Lung (tissue), 12 donors: ENCODE measurements around the gene SPATA21. TPM values are rescaled to one million over a fixed set of nuclear protein-coding genes. Genes with fewer than 3 reads are reported as not detected.

Experiments
- ATAC-seq: fragments of 200-7000 bp; cut with Tn5 transposase; one replicate; pipeline ENCODE4 v1.9.1; 2020; ENCODE audit warnings: moderate number of reproducible peaks; ENCODE audit not compliant: insufficient read depth, low FRiP score
- DNase-seq, 3 donors: peaks; one replicate each; pipeline ENCODE4 v3.0.0-alpha.2; 2013 to 2017
- H3K27ac ChIP-seq, 2 donors: one replicate each; pipeline ENCODE4 v1.5.1; 2013; ENCODE audit warnings: mild to moderate bottlenecking in 2 of 2, moderate library complexity in 2 of 2, control low read depth in 1 of 2, inconsistent platforms in 1 of 2, low read depth in 1 of 2, low read length in 1 of 2
- H3K27me3 ChIP-seq, 3 donors: one replicate each; pipeline ENCODE4 v1.5.1; 2013; ENCODE audit warnings: low read length in 2 of 3; ENCODE audit not compliant: control insufficient read depth in 3 of 3, insufficient read depth in 3 of 3
- H3K36me3 ChIP-seq, 4 donors: one replicate each; pipeline ENCODE4 v1.5.1; 2013; ENCODE audit warnings: low read length in 4 of 4, mild to moderate bottlenecking in 1 of 4, moderate library complexity in 1 of 4; ENCODE audit not compliant: control insufficient read depth in 4 of 4, insufficient read depth in 4 of 4
- H3K4me1 ChIP-seq, 5 donors: one replicate each; pipeline ENCODE4 v1.5.1; 2013; ENCODE audit warnings: low read length in 5 of 5, mild to moderate bottlenecking in 2 of 5, moderate library complexity in 1 of 5; ENCODE audit not compliant: control insufficient read depth in 5 of 5, insufficient read depth in 5 of 5
- H3K4me3 ChIP-seq: one replicate; pipeline ENCODE4 v1.5.1; 2013; ENCODE audit warnings: mild to moderate bottlenecking, control low read depth, moderate library complexity
- H3K9ac ChIP-seq, 2 donors: one replicate each; pipeline ENCODE4 v1.5.1; 2013; ENCODE audit warnings: low read length in 2 of 2, control low read depth in 1 of 2; ENCODE audit not compliant: insufficient read depth in 1 of 2
- H3K9me3 ChIP-seq, 4 donors: one replicate each; pipeline ENCODE4 v1.5.1; 2013; ENCODE audit warnings: low read length in 3 of 4, mild to moderate bottlenecking in 1 of 4, moderate library complexity in 1 of 4; ENCODE audit not compliant: control insufficient read depth in 4 of 4, insufficient read depth in 3 of 4
- WGBS, 2 donors: extraction: QIAGEN DNeasy Blood & Tissue Kit; methylation state at CpG; one replicate each; pipeline ENCODE4 v1.1.7; 2013; 5-methylcytosine and 5-hydroxymethylcytosine counted together
- polyA plus RNA-seq, 2 donors: library from polyadenylated mRNA; stranded (reverse); fragments of 200-250 nt; gene quantifications; one replicate each; pipeline ENCODE4 v1.2.1, GENCODE V29; 2013
- total RNA-seq, 2 donors: library from RNA; depleted of rRNA in 1 of 2; stranded (reverse); fragments of >200 nt in 1 of 2; gene quantifications; one replicate each; pipeline ENCODE4 v1.2.1, GENCODE V29; 2014 to 2021
- TF ChIP-seq, protein P1 (sequence below): IDR thresholded peaks from 2 replicates; pipeline ENCODE4 v1.5.1; 2012; ENCODE audit warnings: mild to moderate bottlenecking; ENCODE audit errors: control extremely low read depth, extremely low read depth
- donor health status: control.
- donor health status: control.
- donor health status: Bipolar disorder and iron deficiency.
- donor health status: healthy.
- donor health status: DM: yes; HTN: yes; CAD: no.

Gene SPATA21
- total and polyA plus RNA-seq, 4 donors: 0.14 to 0.15 TPM; not detected in 2

- TF ChIP-seq, protein P1, sequence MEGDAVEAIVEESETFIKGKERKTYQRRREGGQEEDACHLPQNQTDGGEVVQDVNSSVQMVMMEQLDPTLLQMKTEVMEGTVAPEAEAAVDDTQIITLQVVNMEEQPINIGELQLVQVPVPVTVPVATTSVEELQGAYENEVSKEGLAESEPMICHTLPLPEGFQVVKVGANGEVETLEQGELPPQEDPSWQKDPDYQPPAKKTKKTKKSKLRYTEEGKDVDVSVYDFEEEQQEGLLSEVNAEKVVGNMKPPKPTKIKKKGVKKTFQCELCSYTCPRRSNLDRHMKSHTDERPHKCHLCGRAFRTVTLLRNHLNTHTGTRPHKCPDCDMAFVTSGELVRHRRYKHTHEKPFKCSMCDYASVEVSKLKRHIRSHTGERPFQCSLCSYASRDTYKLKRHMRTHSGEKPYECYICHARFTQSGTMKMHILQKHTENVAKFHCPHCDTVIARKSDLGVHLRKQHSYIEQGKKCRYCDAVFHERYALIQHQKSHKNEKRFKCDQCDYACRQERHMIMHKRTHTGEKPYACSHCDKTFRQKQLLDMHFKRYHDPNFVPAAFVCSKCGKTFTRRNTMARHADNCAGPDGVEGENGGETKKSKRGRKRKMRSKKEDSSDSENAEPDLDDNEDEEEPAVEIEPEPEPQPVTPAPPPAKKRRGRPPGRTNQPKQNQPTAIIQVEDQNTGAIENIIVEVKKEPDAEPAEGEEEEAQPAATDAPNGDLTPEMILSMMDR: no peak
- no peak overlapping the region for H3K27ac ChIP-seq
- peaks cover 0 to 12% (median 5%) of the 10 kb centered on the region in 5 donors for H3K4me1 ChIP-seq
- no peaks in the 10 kb centered on the region for H3K27me3 ChIP-seq
- no peak for DNase-seq
- peaks cover 6 to 59% (median 52%) of the 10 kb centered on the region in 4 donors for H3K36me3 ChIP-seq
- H3K9me3 ChIP-seq: no peaks in the 10 kb centered on the region
- no peak overlapping the region for H3K9ac ChIP-seq
- 93 to 95% methylated on average over 10 of the region's 10 CpGs for WGBS, 2 donors
- no peak overlapping the region for H3K4me3 ChIP-seq
- no peak for ATAC-seq
Measured at GRCh38 chr1:16446116-16446515, 8.9 kb upstream of the SPATA21 start.

DNA sequence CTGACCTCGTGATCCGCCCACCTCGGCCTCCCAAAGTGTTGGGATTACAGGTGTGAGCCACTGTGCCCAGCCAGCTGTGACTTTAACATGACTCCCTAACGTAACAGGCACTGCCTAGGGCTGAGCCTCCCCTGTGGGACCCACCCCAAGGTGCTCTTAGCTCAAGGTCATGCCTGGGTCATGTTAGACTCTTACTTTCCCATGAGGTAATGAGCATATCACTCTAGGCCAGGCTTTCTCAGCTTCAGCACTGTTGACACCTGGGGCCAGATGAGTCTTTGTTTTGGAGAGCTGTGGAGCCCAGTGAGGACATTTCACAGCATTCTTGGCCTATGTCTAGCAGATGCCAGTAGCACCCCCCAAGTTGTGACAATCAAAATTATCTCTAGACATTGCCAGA lies 7.8 kb upstream of the SPATA21 start:
- no peak for DNase-seq
- no peak overlapping the region for H3K27ac ChIP-seq
- H3K4me3 ChIP-seq: no peak overlapping the region
- ATAC-seq: no peak
- no peaks in the 10 kb centered on the region for H3K9me3 ChIP-seq
- H3K9ac ChIP-seq: no peak overlapping the region
- H3K4me1 ChIP-seq: peaks cover 0 to 13% (median 5%) of the 10 kb centered on the region in 5 donors
- peaks cover 4 to 56% (median 46%) of the 10 kb centered on the region in 4 donors for H3K36me3 ChIP-seq
- TF ChIP-seq, protein P1: no peak
- no peaks in the 10 kb centered on the region for H3K27me3 ChIP-seq
- 79 to 96% methylated on average over 4 of the region's 4 CpGs for WGBS, 2 donors

GRCh38 chr1:16443975-16444770 lies 6.9 kb upstream of the SPATA21 start:
- H3K36me3 ChIP-seq: peaks cover 4 to 47% (median 38%) of the 10 kb centered on the region in 4 donors
- H3K4me1 ChIP-seq: peaks cover 0 to 13% (median 5%) of the 10 kb centered on the region in 5 donors
- no peaks in the 10 kb centered on the region for H3K9me3 ChIP-seq
- no peaks in the 10 kb centered on the region for H3K27me3 ChIP-seq
- DNase-seq (peak in 1 of 3 donors; percentile 18), ATAC-seq (no peak)
- peak overlapping the region in 1 of 2 donors; percentile 7 for H3K27ac ChIP-seq
- no peak overlapping the region for H3K9ac ChIP-seq
- no peak overlapping the region for H3K4me3 ChIP-seq
- TF ChIP-seq, protein P1: no peak
- WGBS, 2 donors: 69 to 70% methylated on average over 14 of the region's 14 CpGs
